Measurements from ENCODE around the gene KPNA3.
"Not testable (repeated sequence)": the region's sequence is repeated elsewhere in the genome, so short reads cannot be mapped to it uniquely, and the experiment has no call there.

Gene KPNA3

GRCh38 chr13:49810567-49811526, 18.4 kb upstream of the KPNA3 start:
- DNase-seq (ENCODE audit: low read depth in 3 of 3, low spot score in 1 of 3): no peak

GRCh38 chr13:49807681-49808080, 15.2 kb upstream of the KPNA3 start:
- no peak for DNase-seq (ENCODE audit: low read depth in 3 of 3, low spot score in 1 of 3)

- no peak for DNase-seq (ENCODE audit: low read depth in 3 of 3, low spot score in 1 of 3)
Observed at GRCh38 chr13:49806126-49806536, 13.6 kb upstream of the KPNA3 start.

GRCh38 chr13:49803047-49803446, 10.6 kb upstream of the KPNA3 start:
- not testable (repeated sequence) for DNase-seq (ENCODE audit: low read depth in 3 of 3, low spot score in 1 of 3)

- DNase-seq (ENCODE audit: low read depth in 3 of 3, low spot score in 1 of 3): no peak
Observed at GRCh38 chr13:49802426-49802825, 9.9 kb upstream of the KPNA3 start.

- DNase-seq (ENCODE audit: low read depth in 3 of 3, low spot score in 1 of 3): peak in 2 of 3 donors; percentile 15 to 36
Observed at GRCh38 chr13:49791711-49792549, 552 bp downstream of the KPNA3 start.

- no peak for DNase-seq (ENCODE audit: low read depth in 3 of 3, low spot score in 1 of 3)
Observed at GRCh38 chr13:49791315-49791710, 1.2 kb downstream of the KPNA3 start.

- no peak for DNase-seq (ENCODE audit: low read depth in 3 of 3, low spot score in 1 of 3)
Observed at GRCh38 chr13:49789968-49790367, 2.5 kb downstream of the KPNA3 start.

GRCh38 chr13:49786401-49787008, 6.0 kb downstream of the KPNA3 start:
- DNase-seq (ENCODE audit: low read depth in 3 of 3, low spot score in 1 of 3): no peak

- DNase-seq (ENCODE audit: low read depth in 3 of 3, low spot score in 1 of 3): no peak
Observed at GRCh38 chr13:49784886-49785570, 7.5 kb downstream of the KPNA3 start.

- no peak for DNase-seq (ENCODE audit: low read depth in 3 of 3, low spot score in 1 of 3)
Observed at GRCh38 chr13:49783865-49784264, 8.6 kb downstream of the KPNA3 start.

- DNase-seq (ENCODE audit: low read depth in 3 of 3, low spot score in 1 of 3): no peak
Observed at GRCh38 chr13:49782784-49783183, 9.7 kb downstream of the KPNA3 start.

- no peak for DNase-seq (ENCODE audit: low read depth in 3 of 3, low spot score in 1 of 3)
Observed at GRCh38 chr13:49781806-49782205, 10.7 kb downstream of the KPNA3 start.

GRCh38 chr13:49779721-49780120, 12.8 kb downstream of the KPNA3 start:
- DNase-seq (ENCODE audit: low read depth in 3 of 3, low spot score in 1 of 3): no peak

GRCh38 chr13:49777746-49778614, 14.5 kb downstream of the KPNA3 start:
- no peak for DNase-seq (ENCODE audit: low read depth in 3 of 3, low spot score in 1 of 3)

- no peak for DNase-seq (ENCODE audit: low read depth in 3 of 3, low spot score in 1 of 3)
Observed at GRCh38 chr13:49776871-49777270, 15.6 kb downstream of the KPNA3 start.

- DNase-seq (ENCODE audit: low read depth in 3 of 3, low spot score in 1 of 3): no peak
Observed at GRCh38 chr13:49774376-49775005, 18.0 kb downstream of the KPNA3 start.

GRCh38 chr13:49772828-49773227, 19.7 kb downstream of the KPNA3 start:
- DNase-seq (ENCODE audit: low read depth in 3 of 3, low spot score in 1 of 3): no peak

GRCh38 chr13:49761811-49762210, 30.7 kb downstream of the KPNA3 start:
- not testable (repeated sequence) for DNase-seq (ENCODE audit: low read depth in 3 of 3, low spot score in 1 of 3)

Data from stimulated activated CD4-positive, alpha-beta T cell treated with anti-CD3 and anti-CD28 coated beads, TNF-alpha, amount 100 ng/mL, for 1 hour (primary cell).